GM18909 (cell line): ENCODE data around the gene ZBTB2.
"Not testable (repeated sequence)": the region's sequence is repeated elsewhere in the genome, so short reads cannot be mapped to it uniquely, and the experiment has no call there.

ENCODE experiments used
- ATAC-seq: cut with Tn5 transposase; IDR thresholded peaks from one replicate; pipeline ENCODE4 v1.9.1; 2021; ENCODE audit warnings: mild to moderate bottlenecking; ENCODE audit not compliant: unreplicated experiment, poor library complexity

Gene ZBTB2

GRCh38 chr6:151408858-151409257 lies 17.5 kb upstream of the ZBTB2 start:
- ATAC-seq: no peak

GRCh38 chr6:151403919-151404308 lies 12.6 kb upstream of the ZBTB2 start:
- no peak for ATAC-seq

DNA sequence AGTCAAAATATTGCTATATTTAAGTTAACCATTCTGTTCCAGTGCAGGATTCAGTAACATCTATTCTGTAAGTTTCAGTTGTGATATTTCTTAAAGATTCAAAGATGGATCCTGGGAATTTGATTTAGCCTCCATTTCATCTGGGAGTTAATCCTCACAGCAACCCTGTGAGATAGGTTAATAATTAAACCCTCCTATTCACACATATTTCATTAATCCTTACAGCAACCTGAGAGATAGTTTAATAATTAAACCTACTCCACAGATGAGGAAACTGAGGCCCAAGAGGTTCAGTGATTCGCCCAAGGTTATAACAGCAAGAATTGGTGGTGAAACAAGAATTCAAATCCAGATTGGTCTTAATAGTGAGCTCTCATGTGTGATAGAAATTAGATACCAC lies 10.9 kb upstream of the ZBTB2 start:
- ATAC-seq: no peak

DNA sequence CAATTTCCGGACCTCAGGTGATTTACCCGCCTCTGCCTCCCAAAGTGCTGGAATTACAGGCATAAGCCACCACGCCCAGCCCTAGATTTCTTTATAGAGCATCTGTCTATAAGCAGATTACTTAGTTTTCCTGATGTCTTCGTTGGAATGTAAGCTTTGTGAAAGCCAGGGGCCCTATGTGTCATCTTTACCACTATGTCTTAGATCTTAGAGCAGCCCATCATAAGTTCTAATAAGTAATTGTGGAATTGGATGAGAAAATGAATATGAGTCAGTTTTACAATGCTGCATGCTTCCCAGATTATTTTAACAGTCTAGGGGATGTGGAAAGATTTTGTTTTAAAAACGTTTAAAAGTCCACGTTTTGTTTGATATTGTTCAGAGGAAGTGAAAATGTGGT lies 9.1 kb upstream of the ZBTB2 start:
- no peak for ATAC-seq

GRCh38 chr6:151399679-151400078 lies 8.3 kb upstream of the ZBTB2 start:
- ATAC-seq: no peak

- no peak for ATAC-seq
These were observed 2.1 kb upstream of the ZBTB2 start for GRCh38 chr6:151393410-151393809.

- no peak for ATAC-seq
These were observed 1.1 kb upstream of the ZBTB2 start for GRCh38 chr6:151392427-151392826.

- peak; percentile 7 for ATAC-seq
These were observed 398 bp downstream of the ZBTB2 start for GRCh38 chr6:151390851-151391470.

DNA sequence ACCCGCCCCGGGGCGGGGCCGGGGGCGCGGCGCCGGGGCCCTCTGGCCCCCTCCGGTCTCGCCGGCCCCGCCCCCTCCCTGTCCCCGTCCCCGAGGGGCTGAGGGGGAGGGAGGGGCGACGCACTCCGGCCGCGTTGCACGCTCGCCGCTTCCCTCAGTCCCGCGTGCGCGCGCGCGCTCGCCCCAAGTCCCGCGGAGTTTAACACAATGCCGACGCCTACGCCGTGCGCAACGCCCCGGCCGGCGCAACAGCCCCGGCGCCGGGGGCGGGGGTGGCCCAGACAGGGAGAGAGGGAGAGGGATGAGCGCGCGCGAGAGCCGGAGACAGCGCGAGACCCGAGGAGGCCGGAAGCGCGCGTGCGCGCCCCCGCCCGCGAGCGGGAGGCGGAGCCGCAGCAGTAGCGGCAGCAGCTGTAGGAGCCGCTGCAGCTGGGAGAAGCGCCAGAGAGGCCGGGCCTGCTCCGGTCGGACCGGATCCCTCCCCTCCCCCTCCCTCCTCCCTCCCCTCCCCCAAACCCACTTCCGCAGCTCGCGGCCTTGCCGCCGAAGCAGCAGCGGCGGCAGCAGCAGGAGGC lies 996 bp downstream of the ZBTB2 start:
- ATAC-seq: peak; percentile 85

- peak; percentile 72 for ATAC-seq
These were observed 1.6 kb downstream of the ZBTB2 start for GRCh38 chr6:151389618-151390275.

GRCh38 chr6:151388997-151389617 lies 2.3 kb downstream of the ZBTB2 start:
- no peak for ATAC-seq

DNA sequence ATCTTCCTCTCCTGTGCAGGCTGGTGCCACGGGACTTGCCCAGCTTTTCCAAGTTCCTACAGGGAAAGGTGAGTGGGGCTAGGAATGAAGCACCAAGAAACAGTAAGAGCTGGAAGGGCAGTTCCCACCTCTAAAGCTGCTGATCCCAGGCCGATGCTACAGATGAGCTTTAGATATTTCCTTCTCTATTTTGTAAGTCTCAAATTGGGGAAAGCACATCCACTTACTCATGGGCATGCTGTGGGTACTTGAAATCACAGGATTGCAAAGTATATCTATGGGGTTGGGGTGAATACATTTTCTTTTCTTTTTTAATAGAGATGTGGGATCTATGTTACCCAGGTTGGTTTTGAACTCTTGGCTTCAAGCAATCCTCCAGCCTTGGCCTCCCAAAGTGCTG lies 3.1 kb downstream of the ZBTB2 start:
- no peak for ATAC-seq

- no peak for ATAC-seq
These were observed 4.0 kb downstream of the ZBTB2 start for GRCh38 chr6:151387175-151387970.

DNA sequence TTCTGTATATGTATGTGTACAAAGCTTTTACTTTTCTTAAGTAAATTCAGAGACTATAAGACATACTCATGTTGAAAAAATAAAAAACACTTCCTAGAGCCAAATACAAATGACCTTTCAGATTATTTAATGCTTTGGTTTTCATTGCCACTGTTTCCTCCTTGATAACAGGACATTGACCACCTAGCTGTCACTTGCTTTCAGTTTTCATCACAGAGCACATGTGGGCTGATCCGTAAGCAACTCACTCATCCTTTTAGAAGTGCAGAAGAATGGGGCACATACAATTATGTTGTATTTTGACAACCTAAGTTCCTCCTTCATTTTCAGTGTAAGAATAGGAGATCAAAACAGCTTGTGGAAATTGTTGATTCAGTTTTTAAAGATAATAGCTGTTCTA lies 6.2 kb downstream of the ZBTB2 start:
- ATAC-seq: no peak

- ATAC-seq: no peak
These were observed 7.2 kb downstream of the ZBTB2 start for GRCh38 chr6:151384151-151384550.

GRCh38 chr6:151382631-151383030 lies 8.7 kb downstream of the ZBTB2 start:
- ATAC-seq: not testable (repeated sequence)

GRCh38 chr6:151381722-151382121 lies 9.6 kb downstream of the ZBTB2 start:
- ATAC-seq: no peak

GRCh38 chr6:151380848-151381205 lies 10.5 kb downstream of the ZBTB2 start:
- peak; percentile 32 for ATAC-seq

- peak; percentile 50 for ATAC-seq
These were observed 11.2 kb downstream of the ZBTB2 start for GRCh38 chr6:151379933-151380847.

- ATAC-seq: no peak
These were observed 14.3 kb downstream of the ZBTB2 start for GRCh38 chr6:151377095-151377494.
